Peyer's patch (tissue), 4 donors: ENCODE results near the gene SMIM38. TPM values are rescaled to one million over a fixed set of nuclear protein-coding genes. Genes with fewer than 3 reads are reported as not detected.

Experiments
- DNase-seq, 3 donors: peaks; one replicate each; pipeline ENCODE4 v3.0.0-alpha.2; 2017 to 2019
- H3K27ac ChIP-seq, 4 donors: fragments of 200-600 bp; sonication (generic); one replicate each; pipeline ENCODE4 v1.5.1; 2016 to 2019
- H3K27me3 ChIP-seq, 2 donors: fragments of 200-600 bp; sonication (generic); one replicate each; pipeline ENCODE4 v1.5.1; 2019
- H3K36me3 ChIP-seq, 3 donors: fragments of 200-600 bp; sonication (generic); one replicate each; pipeline ENCODE4 v1.5.1; 2016 to 2019
- H3K4me1 ChIP-seq, 4 donors: fragments of 200-600 bp; sonication (generic); one replicate each; pipeline ENCODE4 v1.5.1; 2016 to 2019
- H3K4me3 ChIP-seq, 4 donors: fragments of 200-600 bp; sonication (generic); 1 replicate in 3 of 4; 2 replicates in 1 of 4; pipeline ENCODE4 v1.5.1; 2016 to 2019; ENCODE audit warnings: mild to moderate bottlenecking in 1 of 4
- H3K9me3 ChIP-seq, 4 donors: fragments of 200-600 bp; sonication (generic); one replicate each; pipeline ENCODE4 v1.5.1; 2016 to 2019; ENCODE audit warnings: mild to moderate bottlenecking in 1 of 4
- CTCF ChIP-seq, 6 experiments: fragments of 450-650 bp in 4 of 6; fragments of 200-600 bp in 2 of 6; sonication (generic) in 1 of 6; IDR thresholded peaks; one replicate each; pipeline ENCODE4 v1.5.1; 2017 to 2019; ENCODE audit warnings: antibody characterized with exemption in 6 of 6, mild to moderate bottlenecking in 3 of 6, moderate library complexity in 1 of 6
- POLR2A ChIP-seq, 2 donors: fragments of 450-650 bp; IDR thresholded peaks; one replicate each; pipeline ENCODE4 v1.5.1; 2017; ENCODE audit warnings: antibody characterized with exemption in 2 of 2, mild to moderate bottlenecking in 2 of 2, moderate library complexity in 2 of 2
- total RNA-seq, 4 donors: library from RNA; depleted of rRNA; stranded (reverse); fragments of >200 nt; gene quantifications; one replicate each; pipeline ENCODE4 v1.1.0, GENCODE V29; 2016

The SMIM38 gene
- total RNA-seq, 4 donors from 2014 or later, result 0.95 to 2.8 TPM; not detected in 2

DNA sequence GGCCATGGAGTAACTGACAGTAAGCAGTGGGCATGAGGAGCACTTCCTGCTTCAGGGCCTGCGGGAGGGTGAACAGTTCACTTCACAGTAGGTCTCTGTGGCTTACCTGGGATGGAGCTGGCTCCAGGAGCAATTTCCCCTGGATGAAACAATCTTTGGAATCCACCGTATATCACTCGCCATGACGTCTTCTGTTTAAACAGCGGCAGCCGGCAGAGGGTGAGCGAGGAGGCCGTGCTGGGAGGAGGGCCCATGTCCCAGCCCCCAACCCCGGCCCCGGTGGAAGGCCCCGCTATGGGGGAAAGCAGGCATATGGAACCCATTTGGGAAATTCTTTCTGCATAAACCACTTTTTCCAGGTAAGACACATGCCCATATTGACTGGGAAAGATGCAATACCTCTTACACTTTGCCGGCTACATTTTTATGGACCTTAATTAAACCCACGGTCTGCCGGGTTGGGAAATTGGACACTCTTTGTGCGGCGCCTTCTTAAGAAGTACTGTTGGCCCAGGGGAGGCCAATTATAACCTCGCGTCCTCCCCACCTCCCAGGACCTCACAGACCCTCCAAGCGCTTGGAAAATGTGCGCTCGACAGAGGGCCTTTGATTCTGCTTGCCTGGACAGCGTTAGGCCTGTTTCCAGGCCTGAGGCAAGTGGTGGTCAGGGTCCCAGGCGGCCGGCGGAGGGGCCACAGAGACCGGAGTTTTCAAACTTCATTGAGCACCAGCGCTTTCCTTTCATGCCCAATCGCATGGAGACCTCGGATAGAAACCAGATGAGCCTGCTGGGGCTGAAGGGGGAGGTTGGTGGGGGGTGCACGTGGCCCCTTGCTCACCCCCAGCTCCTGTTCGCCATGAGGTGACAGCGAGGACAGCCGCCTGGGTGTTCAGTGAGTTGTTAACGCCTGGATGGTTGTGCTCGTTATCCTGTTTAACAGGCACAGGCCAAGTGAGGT lies 40.4 kb downstream of the SMIM38 start:
- TF ChIP-seq CTCF (IDR thresholded peaks at IDR 0.05) (no peak), POLR2A (IDR thresholded peaks at IDR 0.05) (no peak)
- Histone ChIP-seq H3K36me3 (no peaks in the 10 kb centered on the region), H3K4me3 (no peak overlapping the region), H3K27ac (no peak overlapping the region), H3K9me3 (no peaks in the 10 kb centered on the region), H3K4me1 (no peaks in the 10 kb centered on the region), H3K27me3 (no peaks in the 10 kb centered on the region)
- DNase-seq, result no peak

DNA sequence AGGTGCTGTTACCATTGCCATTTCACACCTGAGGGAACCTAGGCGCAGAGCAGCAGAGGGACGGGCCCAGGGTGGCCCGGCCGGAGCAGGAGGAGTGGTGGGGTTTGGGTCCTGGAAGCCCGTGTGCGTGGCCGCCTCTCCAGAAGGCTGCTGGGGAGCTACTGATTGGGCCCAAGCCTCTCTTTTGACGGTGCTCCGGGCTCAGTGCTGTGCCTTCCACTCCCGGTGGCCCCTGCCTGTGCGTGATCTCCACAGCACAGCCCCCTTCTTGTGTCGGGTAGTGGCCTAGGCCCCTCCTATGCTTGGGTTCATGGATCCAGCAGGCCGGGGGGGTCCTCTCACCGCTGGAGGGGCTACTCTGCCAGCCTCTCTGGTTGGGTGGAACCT lies 41.0 kb downstream of the SMIM38 start:
- H3K4me1 ChIP-seq, result no peaks in the 10 kb centered on the region
- no peaks in the 10 kb centered on the region for H3K27me3 ChIP-seq
- no peak overlapping the region for H3K27ac ChIP-seq
- DNase-seq, result no peak
- no peaks in the 10 kb centered on the region for H3K36me3 ChIP-seq
- TF ChIP-seq POLR2A (IDR thresholded peaks at IDR 0.05), result no peak
- TF ChIP-seq CTCF (IDR thresholded peaks at IDR 0.05), result no peak
- no peak overlapping the region for H3K4me3 ChIP-seq
- H3K9me3 ChIP-seq, result no peaks in the 10 kb centered on the region

GRCh38 chr11:69198891-69199582 lies 43.3 kb downstream of the SMIM38 start:
- H3K4me1 ChIP-seq, result no peaks in the 10 kb centered on the region
- H3K27me3 ChIP-seq, result no peaks in the 10 kb centered on the region
- H3K4me3 ChIP-seq, result no peak overlapping the region
- H3K27ac ChIP-seq, result no peak overlapping the region
- no peaks in the 10 kb centered on the region for H3K9me3 ChIP-seq
- H3K36me3 ChIP-seq, result no peaks in the 10 kb centered on the region
- TF ChIP-seq POLR2A (IDR thresholded peaks at IDR 0.05) (no peak), CTCF (IDR thresholded peaks at IDR 0.05) (no peak)
- no peak for DNase-seq

DNA sequence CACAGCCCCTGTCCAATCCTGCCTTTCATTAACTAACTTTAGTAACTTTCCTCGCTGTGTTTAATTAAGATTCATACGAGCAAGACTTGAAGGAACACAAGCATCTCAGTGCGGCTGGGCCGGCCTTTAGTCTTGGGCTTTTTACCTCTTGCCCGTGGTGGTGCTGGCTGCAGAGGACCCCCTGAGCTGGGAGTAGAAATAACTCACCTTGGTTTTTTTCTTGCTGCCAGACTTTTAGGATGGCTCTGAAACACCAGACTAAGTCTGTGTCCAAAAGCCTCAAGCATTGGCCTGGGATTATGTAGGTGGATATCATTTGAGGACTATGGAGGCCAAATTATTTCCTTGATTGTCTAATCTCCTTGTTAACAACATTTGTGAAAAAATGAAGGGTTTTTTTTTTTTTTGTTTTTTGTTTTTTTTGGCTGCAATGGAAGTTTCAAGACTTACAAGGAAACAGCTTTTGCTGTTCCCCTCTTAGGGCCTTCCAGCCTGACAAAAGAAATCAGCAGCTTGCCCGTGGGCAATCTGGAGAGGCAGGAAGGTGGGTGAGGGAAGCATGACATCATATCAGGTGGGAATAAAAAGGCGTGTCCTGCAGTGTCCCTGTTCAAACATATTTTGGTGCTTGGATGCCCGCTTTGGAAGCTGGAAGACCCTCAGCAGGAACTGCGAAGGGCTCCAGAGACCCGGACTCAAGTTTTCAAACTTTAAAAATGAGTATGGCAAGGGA lies 44.0 kb downstream of the SMIM38 start:
- no peak overlapping the region for H3K4me3 ChIP-seq
- no peaks in the 10 kb centered on the region for H3K9me3 ChIP-seq
- TF ChIP-seq POLR2A (IDR thresholded peaks at IDR 0.05), result no peak
- TF ChIP-seq CTCF (IDR thresholded peaks at IDR 0.05), result no peak
- no peaks in the 10 kb centered on the region for H3K36me3 ChIP-seq
- H3K27ac ChIP-seq, result no peak overlapping the region
- H3K27me3 ChIP-seq, result no peaks in the 10 kb centered on the region
- H3K4me1 ChIP-seq, result no peaks in the 10 kb centered on the region
- DNase-seq, result no peak

GRCh38 chr11:69200331-69201065 lies 44.8 kb downstream of the SMIM38 start:
- no peak for DNase-seq
- Histone ChIP-seq H3K4me3 (no peak overlapping the region), H3K4me1 (no peaks in the 10 kb centered on the region), H3K27ac (no peak overlapping the region), H3K9me3 (no peaks in the 10 kb centered on the region), H3K36me3 (no peaks in the 10 kb centered on the region), H3K27me3 (no peaks in the 10 kb centered on the region)
- TF ChIP-seq POLR2A (IDR thresholded peaks at IDR 0.05), result no peak
- no peak for TF ChIP-seq CTCF (IDR thresholded peaks at IDR 0.05)
